AG04450 (cell line): Measurements from ENCODE around the gene TLE4. TPM values are rescaled to one million over a fixed set of nuclear protein-coding genes. Genes with fewer than 3 reads are reported as not detected.
"Not testable (repeated sequence)": the region's sequence is repeated elsewhere in the genome, so short reads cannot be mapped to it uniquely, and the experiment has no call there.

Experiments used
- CTCF ChIA-PET: fragments of 300-600, 350-600 bp; formaldehyde crosslinking; extraction: SDS; loops from one replicate; lab custom pipeline; 2022; ENCODE audit warnings: antibody characterized with exemption, inconsistent platforms; lab: Charles Lee
- POLR2A ChIA-PET: fragments of 350-600 bp; formaldehyde crosslinking; extraction: SDS; loops from one replicate; lab custom pipeline; 2021; ENCODE audit warnings: antibody characterized with exemption, inconsistent platforms; lab: Yijun Ruan, JAX
- DNase-seq: peaks from one replicate; pipeline ENCODE4 v3.0.0-alpha.2; 2011; ENCODE audit warnings: low read depth, low spot score
- H3K27ac ChIP-seq: one replicate; pipeline ENCODE4 v1.5.1; 2012; ENCODE audit warnings: low read depth, low read length, control low read depth
- H3K27me3 ChIP-seq: one replicate; pipeline ENCODE4 v1.6.0; 2012; ENCODE audit warnings: low read length; ENCODE audit not compliant: control insufficient read depth, insufficient read depth
- H3K4me3 ChIP-seq: 2 replicates; pipeline ENCODE4 v1.5.1; 2011; ENCODE audit warnings: mild to moderate bottlenecking, low read depth, low read length, control low read depth
- H3K9me3 ChIP-seq: 2 replicates; pipeline ENCODE4 v1.5.1; 2012; ENCODE audit warnings: low read length; ENCODE audit not compliant: control insufficient read depth, insufficient read depth
- polyA plus RNA-seq: library from polyadenylated mRNA; depleted of rRNA; stranded (reverse); fragments of >200 nt; gene quantifications from 2 replicates; pipeline ENCODE4 v1.2.3, GENCODE V29; 2011
- TF ChIP-seq, protein P1 (sequence below): IDR thresholded peaks from 2 replicates; pipeline ENCODE4 v1.5.1; 2011; ENCODE audit warnings: low read depth, low read length, control low read depth, inconsistent platforms

TLE4 gene
- polyA plus RNA-seq, 1 experiment = 53.4 TPM

DNA sequence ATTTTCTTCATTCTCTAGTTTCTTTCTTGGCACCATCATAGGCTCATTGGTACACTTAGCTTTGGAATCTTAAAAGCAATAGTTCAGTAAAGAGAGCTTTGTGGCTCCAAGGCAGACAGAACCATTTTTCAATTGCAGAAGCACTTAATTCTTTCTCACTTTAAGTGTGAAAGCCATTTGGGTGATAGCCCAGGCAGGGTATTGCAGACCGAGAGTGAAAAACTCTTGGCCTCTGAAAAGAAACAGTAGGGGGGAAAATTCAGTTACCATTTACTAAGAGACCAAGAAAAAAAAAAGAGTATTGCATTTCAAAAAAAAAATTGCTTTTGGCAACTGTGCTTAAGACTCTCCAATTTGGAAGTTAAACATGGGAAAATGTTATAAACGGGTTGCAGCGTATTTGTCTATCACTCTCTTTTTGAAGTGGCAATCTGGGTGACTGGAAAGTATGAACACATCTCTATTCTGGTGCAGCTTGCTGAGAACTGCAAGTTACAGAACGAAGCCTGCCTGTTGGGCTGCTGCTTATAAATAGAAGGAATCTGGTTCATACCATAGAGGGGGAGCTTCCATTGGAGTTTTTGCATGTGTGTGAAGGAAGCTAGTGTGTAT is 170.5 kb downstream of the TLE4 start:
- no peaks in the 10 kb centered on the region for H3K9me3 ChIP-seq
- ChIA-PET CTCF (interaction anchor here (1.4 kb wide), 1 partner anchor 21 kb away, joined by 4 read pairs; no protein-coding TSS in a partner anchor), POLR2A (interaction anchor here (1.9 kb wide), 1 partner anchor 22 kb away, joined by 4 read pairs; no protein-coding TSS in a partner anchor)
- TF ChIP-seq, protein P1, sequence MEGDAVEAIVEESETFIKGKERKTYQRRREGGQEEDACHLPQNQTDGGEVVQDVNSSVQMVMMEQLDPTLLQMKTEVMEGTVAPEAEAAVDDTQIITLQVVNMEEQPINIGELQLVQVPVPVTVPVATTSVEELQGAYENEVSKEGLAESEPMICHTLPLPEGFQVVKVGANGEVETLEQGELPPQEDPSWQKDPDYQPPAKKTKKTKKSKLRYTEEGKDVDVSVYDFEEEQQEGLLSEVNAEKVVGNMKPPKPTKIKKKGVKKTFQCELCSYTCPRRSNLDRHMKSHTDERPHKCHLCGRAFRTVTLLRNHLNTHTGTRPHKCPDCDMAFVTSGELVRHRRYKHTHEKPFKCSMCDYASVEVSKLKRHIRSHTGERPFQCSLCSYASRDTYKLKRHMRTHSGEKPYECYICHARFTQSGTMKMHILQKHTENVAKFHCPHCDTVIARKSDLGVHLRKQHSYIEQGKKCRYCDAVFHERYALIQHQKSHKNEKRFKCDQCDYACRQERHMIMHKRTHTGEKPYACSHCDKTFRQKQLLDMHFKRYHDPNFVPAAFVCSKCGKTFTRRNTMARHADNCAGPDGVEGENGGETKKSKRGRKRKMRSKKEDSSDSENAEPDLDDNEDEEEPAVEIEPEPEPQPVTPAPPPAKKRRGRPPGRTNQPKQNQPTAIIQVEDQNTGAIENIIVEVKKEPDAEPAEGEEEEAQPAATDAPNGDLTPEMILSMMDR = no peak
- no peak overlapping the region for H3K4me3 ChIP-seq
- H3K27ac ChIP-seq = no peak overlapping the region
- H3K27me3 ChIP-seq = no peaks in the 10 kb centered on the region
- DNase-seq = no peak

DNA sequence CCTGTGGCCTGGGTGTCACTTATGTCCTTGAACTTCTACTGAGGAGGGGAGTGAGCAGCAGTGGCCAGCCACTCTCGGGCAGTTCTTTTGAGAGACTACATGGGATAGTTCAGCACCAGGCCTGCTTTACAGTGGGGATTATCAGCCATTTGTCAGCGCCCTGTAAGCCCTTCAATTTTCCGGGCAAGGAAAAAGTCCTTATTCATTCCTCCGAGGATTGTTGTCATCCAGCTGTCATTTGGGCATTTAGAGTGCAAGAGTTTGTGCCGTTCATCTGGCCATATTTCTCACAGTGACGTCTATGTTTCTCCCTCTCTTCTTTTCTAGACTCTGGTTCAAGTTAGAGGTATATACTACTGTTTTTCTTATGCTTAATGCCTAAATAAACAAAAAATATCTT is 172.8 kb downstream of the TLE4 start:
- POLR2A ChIA-PET = no interaction called here
- CTCF ChIA-PET = no interaction called here
- Histone ChIP-seq H3K9me3 (no peaks in the 10 kb centered on the region), H3K27ac (no peak overlapping the region), H3K27me3 (peaks cover 4% of the 10 kb centered on the region), H3K4me3 (no peak overlapping the region)
- TF ChIP-seq, protein P1 = no peak
- no peak for DNase-seq

DNA sequence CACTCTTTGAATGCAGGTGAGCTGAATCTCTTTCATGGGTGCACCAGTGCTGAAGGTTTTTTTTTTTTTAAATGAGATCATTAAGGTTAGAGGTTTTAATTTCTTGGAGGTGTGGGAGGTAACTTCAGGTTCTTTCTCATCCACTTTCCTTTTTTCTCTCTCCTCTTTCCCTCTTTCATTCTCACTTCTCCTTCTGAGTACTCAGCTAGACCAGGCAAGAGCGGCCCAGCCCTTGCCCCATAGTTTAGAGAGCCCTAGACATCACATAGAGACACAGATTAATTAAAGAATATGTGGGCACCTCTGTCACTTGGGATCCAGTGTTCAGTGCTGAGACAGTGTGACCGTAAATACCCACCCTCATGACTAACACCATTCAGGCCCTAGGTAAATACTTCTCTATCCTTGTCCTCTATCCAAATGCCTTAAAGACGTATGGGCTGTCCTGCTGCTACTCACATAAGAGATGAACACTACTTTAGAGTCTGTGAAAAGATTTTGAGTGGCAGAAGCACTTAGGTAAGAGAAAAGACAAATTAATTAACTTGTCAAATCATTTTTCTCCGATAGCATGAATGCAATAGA is 174.1 kb downstream of the TLE4 start:
- no peak for DNase-seq
- H3K27me3 ChIP-seq = peaks cover 4% of the 10 kb centered on the region
- CTCF ChIA-PET = no interaction called here

DNA sequence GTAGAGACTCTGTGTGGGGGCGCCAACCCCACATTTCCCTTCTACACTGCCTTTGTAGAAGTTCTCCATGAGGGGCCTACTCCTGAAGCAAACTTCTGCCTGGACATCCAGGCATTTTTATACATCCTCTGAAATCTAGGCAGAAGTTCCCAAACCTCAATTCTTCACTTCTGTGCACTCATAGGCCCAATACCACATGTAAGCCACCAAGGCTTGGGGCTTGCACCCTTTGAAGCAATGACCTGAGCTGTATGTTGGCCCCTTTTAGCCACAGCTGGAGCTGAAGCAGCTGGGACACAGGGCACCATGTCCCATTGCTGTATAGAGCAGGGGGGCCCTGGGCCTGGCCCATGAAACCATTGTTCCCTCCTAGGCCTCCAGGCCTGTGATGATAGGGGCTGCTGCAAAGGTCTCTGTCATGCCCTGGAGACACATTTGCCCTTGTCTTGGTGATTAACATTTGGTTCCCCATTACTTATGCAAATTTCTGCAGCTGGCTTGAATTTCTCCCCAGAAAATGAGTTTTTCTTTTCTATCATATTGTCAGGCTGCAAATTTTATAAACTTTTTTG is 180.2 kb downstream of the TLE4 start:
- H3K9me3 ChIP-seq, H3K27ac ChIP-seq, CTCF ChIA-PET, DNase-seq, POLR2A ChIA-PET, H3K4me3 ChIP-seq, H3K27me3 ChIP-seq: not testable (repeated sequence)

More for the DNA sequence above, 174.1 kb downstream of the TLE4 start:
- TF ChIP-seq, protein P1 = no peak
- H3K27ac ChIP-seq = no peak overlapping the region
- H3K9me3 ChIP-seq = no peaks in the 10 kb centered on the region
- H3K4me3 ChIP-seq = no peak overlapping the region
- POLR2A ChIA-PET = interaction anchor here (0.6 kb wide), 1 partner anchor 43 kb away, joined by 4 read pairs; no protein-coding TSS in a partner anchor

DNA sequence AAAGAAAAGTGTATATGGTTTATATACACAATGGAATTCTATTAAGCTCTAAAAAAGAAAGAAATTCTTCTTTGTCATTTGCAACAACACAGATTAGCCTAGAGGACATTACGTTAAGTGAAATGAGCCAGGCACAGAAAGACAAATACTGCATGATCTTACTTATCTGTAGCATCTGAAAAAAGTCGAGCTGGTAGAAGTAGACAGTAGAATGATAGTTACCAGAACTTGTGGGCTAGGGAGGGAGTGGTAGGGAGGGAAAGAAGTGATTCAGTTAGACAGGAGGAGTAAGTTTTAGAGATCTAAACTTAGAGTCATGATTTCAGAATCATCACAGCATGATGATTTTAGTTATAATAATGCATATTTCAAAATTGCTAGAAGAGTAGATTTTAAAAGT is 184.6 kb downstream of the TLE4 start:
- Histone ChIP-seq H3K9me3 (peaks cover 3% of the 10 kb centered on the region), H3K4me3 (no peak overlapping the region), H3K27me3 (no peaks in the 10 kb centered on the region), H3K27ac (no peak overlapping the region)
- ChIA-PET CTCF (interaction anchor here (1.4 kb wide), 1 partner anchor 627 kb away, joined by 3 read pairs; no protein-coding TSS in a partner anchor), POLR2A (interaction anchor here (1.2 kb wide), 1 partner anchor 185 kb away, joined by 3 read pairs; the partner anchor contains the start of gene TLE4)
- no peak for DNase-seq
- TF ChIP-seq, protein P1 = no peak
